IPS-20b (cell line): ENCODE results near the gene DPP9.

ENCODE experiments used
- H3K27ac ChIP-seq: one replicate; pipeline ENCODE4 v1.5.1; 2013; ENCODE audit warnings: low read length
- H3K27me3 ChIP-seq: 2 replicates; pipeline ENCODE4 v1.6.1; 2013; ENCODE audit warnings: mild to moderate bottlenecking, low read length, inconsistent platforms; ENCODE audit not compliant: insufficient read depth
- H3K36me3 ChIP-seq: 2 replicates; pipeline ENCODE4 v1.6.1; 2013; ENCODE audit warnings: low read depth, mild to moderate bottlenecking, inconsistent platforms, low read length, moderate library complexity; ENCODE audit not compliant: insufficient read depth
- H3K4me1 ChIP-seq: 2 replicates; pipeline ENCODE4 v1.6.1; 2013; ENCODE audit warnings: mild to moderate bottlenecking, control low read depth, inconsistent platforms, low read length, moderate library complexity; ENCODE audit not compliant: insufficient read depth
- H3K4me3 ChIP-seq: 2 replicates; pipeline ENCODE4 v1.5.1; 2013; ENCODE audit warnings: mild to moderate bottlenecking, low read length, inconsistent platforms
- H3K9ac ChIP-seq: 2 replicates; pipeline ENCODE4 v1.6.1; 2013; ENCODE audit warnings: low read depth, mild to moderate bottlenecking, inconsistent platforms, low read length, moderate library complexity
- H3K9me3 ChIP-seq: 2 replicates; pipeline ENCODE4 v1.6.1; 2013; ENCODE audit warnings: mild to moderate bottlenecking, low read depth, low read length, inconsistent platforms; ENCODE audit not compliant: insufficient read depth

Gene DPP9

GRCh38 chr19:4705413-4706131 lies 18.1 kb downstream of the DPP9 start:
- no peak overlapping the region for H3K27ac ChIP-seq
- no peak overlapping the region for H3K4me3 ChIP-seq
- H3K27me3 ChIP-seq, result no peaks in the 10 kb centered on the region
- H3K9me3 ChIP-seq, result no peaks in the 10 kb centered on the region
- H3K9ac ChIP-seq, result no peak overlapping the region
- H3K4me1 ChIP-seq, result no peaks in the 10 kb centered on the region
- H3K36me3 ChIP-seq, result peaks cover 60% of the 10 kb centered on the region

GRCh38 chr19:4704317-4704673 lies 19.3 kb downstream of the DPP9 start:
- no peak overlapping the region for H3K9ac ChIP-seq
- H3K36me3 ChIP-seq, result peaks cover 60% of the 10 kb centered on the region

GRCh38 chr19:4703671-4704316 lies 19.8 kb downstream of the DPP9 start:
- no peaks in the 10 kb centered on the region for H3K9me3 ChIP-seq
- H3K36me3 ChIP-seq, result peaks cover 61% of the 10 kb centered on the region
- no peak overlapping the region for H3K27ac ChIP-seq
- no peak overlapping the region for H3K4me3 ChIP-seq
- no peak overlapping the region for H3K9ac ChIP-seq
- H3K27me3 ChIP-seq, result no peaks in the 10 kb centered on the region
- no peaks in the 10 kb centered on the region for H3K4me1 ChIP-seq

More at GRCh38 chr19:4704317-4704673, 19.3 kb downstream of the DPP9 start:
- Histone ChIP-seq H3K9me3 (no peaks in the 10 kb centered on the region), H3K27me3 (no peaks in the 10 kb centered on the region), H3K4me3 (no peak overlapping the region), H3K27ac (no peak overlapping the region), H3K4me1 (no peaks in the 10 kb centered on the region)

GRCh38 chr19:4702764-4703163 lies 20.9 kb downstream of the DPP9 start:
- no peak overlapping the region for H3K9ac ChIP-seq
- H3K4me1 ChIP-seq, result no peaks in the 10 kb centered on the region
- H3K9me3 ChIP-seq, result no peaks in the 10 kb centered on the region
- no peaks in the 10 kb centered on the region for H3K27me3 ChIP-seq
- no peak overlapping the region for H3K4me3 ChIP-seq
- no peak overlapping the region for H3K27ac ChIP-seq
- H3K36me3 ChIP-seq, result peaks cover 70% of the 10 kb centered on the region

- H3K9ac ChIP-seq, result no peak overlapping the region
- H3K9me3 ChIP-seq, result no peaks in the 10 kb centered on the region
- no peak overlapping the region for H3K4me3 ChIP-seq
- H3K27ac ChIP-seq, result no peak overlapping the region
- H3K36me3 ChIP-seq, result peaks cover 82% of the 10 kb centered on the region
- no peaks in the 10 kb centered on the region for H3K27me3 ChIP-seq
- no peaks in the 10 kb centered on the region for H3K4me1 ChIP-seq
These were observed 22.1 kb downstream of the DPP9 start for GRCh38 chr19:4701557-4701956.

- Histone ChIP-seq H3K27ac (no peak overlapping the region), H3K4me1 (no peaks in the 10 kb centered on the region), H3K9ac (no peak overlapping the region), H3K27me3 (no peaks in the 10 kb centered on the region), H3K9me3 (no peaks in the 10 kb centered on the region), H3K4me3 (no peak overlapping the region), H3K36me3 (peaks cover 84% of the 10 kb centered on the region)
These were observed 23.0 kb downstream of the DPP9 start for GRCh38 chr19:4700693-4700970.

- Histone ChIP-seq H3K4me1 (no peaks in the 10 kb centered on the region), H3K36me3 (peaks cover 84% of the 10 kb centered on the region), H3K27me3 (no peaks in the 10 kb centered on the region)
These were observed 23.6 kb downstream of the DPP9 start for GRCh38 chr19:4699826-4700692.

GRCh38 chr19:4697304-4697703 lies 26.3 kb downstream of the DPP9 start:
- no peak overlapping the region for H3K4me3 ChIP-seq
- no peak overlapping the region for H3K27ac ChIP-seq
- no peak overlapping the region for H3K9ac ChIP-seq
- H3K27me3 ChIP-seq, result no peaks in the 10 kb centered on the region
- H3K36me3 ChIP-seq, result peaks cover 92% of the 10 kb centered on the region
- no peaks in the 10 kb centered on the region for H3K4me1 ChIP-seq
- H3K9me3 ChIP-seq, result no peaks in the 10 kb centered on the region

More at GRCh38 chr19:4699826-4700692, 23.6 kb downstream of the DPP9 start:
- no peak overlapping the region for H3K4me3 ChIP-seq
- H3K9ac ChIP-seq, result no peak overlapping the region
- H3K27ac ChIP-seq, result no peak overlapping the region
- H3K9me3 ChIP-seq, result no peaks in the 10 kb centered on the region

- Histone ChIP-seq H3K9ac (no peak overlapping the region), H3K4me1 (no peaks in the 10 kb centered on the region), H3K27me3 (no peaks in the 10 kb centered on the region), H3K36me3 (peaks cover 87% of the 10 kb centered on the region), H3K4me3 (no peak overlapping the region), H3K27ac (no peak overlapping the region), H3K9me3 (no peaks in the 10 kb centered on the region)
These were observed 28.4 kb downstream of the DPP9 start for GRCh38 chr19:4695224-4695731.

GRCh38 chr19:4694211-4694987 lies 29.2 kb downstream of the DPP9 start:
- Histone ChIP-seq H3K4me3 (no peak overlapping the region), H3K27me3 (no peaks in the 10 kb centered on the region), H3K36me3 (peaks cover 87% of the 10 kb centered on the region), H3K9me3 (no peaks in the 10 kb centered on the region), H3K9ac (no peak overlapping the region), H3K27ac (no peak overlapping the region), H3K4me1 (no peaks in the 10 kb centered on the region)

GRCh38 chr19:4693471-4694121 lies 30.0 kb downstream of the DPP9 start:
- Histone ChIP-seq H3K4me1 (no peaks in the 10 kb centered on the region), H3K36me3 (peaks cover 87% of the 10 kb centered on the region), H3K9me3 (no peaks in the 10 kb centered on the region), H3K27ac (no peak overlapping the region), H3K27me3 (no peaks in the 10 kb centered on the region), H3K9ac (no peak overlapping the region), H3K4me3 (no peak overlapping the region)
